Measurements from ENCODE around the gene SFXN3.

SFXN3 gene

GRCh38 chr10:101055411-101055810, 24.4 kb downstream of the SFXN3 start:
- DNase-seq (ENCODE audit: insufficient read length), result no peak
- TF ChIP-seq POLR2AphosphoS5 (IDR thresholded peaks at IDR 0.05; ENCODE audit: low read depth, low read length) (no peak), TAF1 (IDR thresholded peaks at IDR 0.05; ENCODE audit: borderline replicate concordance, low read depth, low read length) (no peak), POLR2A (IDR thresholded peaks at IDR 0.05; ENCODE audit: low read depth, low read length) (no peak)
- FAIRE-seq, result no peak

GRCh38 chr10:101056365-101057151, 25.5 kb downstream of the SFXN3 start:
- FAIRE-seq (no peak), DNase-seq (ENCODE audit: insufficient read length) (no peak)
- TF ChIP-seq POLR2A (IDR thresholded peaks at IDR 0.05; ENCODE audit: low read depth, low read length) (no peak), TAF1 (IDR thresholded peaks at IDR 0.05; ENCODE audit: borderline replicate concordance, low read depth, low read length) (no peak), POLR2AphosphoS5 (IDR thresholded peaks at IDR 0.05; ENCODE audit: low read depth, low read length) (no peak)

- FAIRE-seq (peak; percentile 77), DNase-seq (ENCODE audit: insufficient read length) (no peak)
- TF ChIP-seq TAF1 (IDR thresholded peaks at IDR 0.05; ENCODE audit: borderline replicate concordance, low read depth, low read length) (0 out of 2 replicates have a peak, but pooled peaks have one; percentile 17), POLR2AphosphoS5 (IDR thresholded peaks at IDR 0.05; ENCODE audit: low read depth, low read length) (no peak), POLR2A (IDR thresholded peaks at IDR 0.05; ENCODE audit: low read depth, low read length) (peak; percentile 62; the same call in 1 of the 2 replicates)
These were observed 29.3 kb downstream of the SFXN3 start for GRCh38 chr10:101060036-101060950.

DNA sequence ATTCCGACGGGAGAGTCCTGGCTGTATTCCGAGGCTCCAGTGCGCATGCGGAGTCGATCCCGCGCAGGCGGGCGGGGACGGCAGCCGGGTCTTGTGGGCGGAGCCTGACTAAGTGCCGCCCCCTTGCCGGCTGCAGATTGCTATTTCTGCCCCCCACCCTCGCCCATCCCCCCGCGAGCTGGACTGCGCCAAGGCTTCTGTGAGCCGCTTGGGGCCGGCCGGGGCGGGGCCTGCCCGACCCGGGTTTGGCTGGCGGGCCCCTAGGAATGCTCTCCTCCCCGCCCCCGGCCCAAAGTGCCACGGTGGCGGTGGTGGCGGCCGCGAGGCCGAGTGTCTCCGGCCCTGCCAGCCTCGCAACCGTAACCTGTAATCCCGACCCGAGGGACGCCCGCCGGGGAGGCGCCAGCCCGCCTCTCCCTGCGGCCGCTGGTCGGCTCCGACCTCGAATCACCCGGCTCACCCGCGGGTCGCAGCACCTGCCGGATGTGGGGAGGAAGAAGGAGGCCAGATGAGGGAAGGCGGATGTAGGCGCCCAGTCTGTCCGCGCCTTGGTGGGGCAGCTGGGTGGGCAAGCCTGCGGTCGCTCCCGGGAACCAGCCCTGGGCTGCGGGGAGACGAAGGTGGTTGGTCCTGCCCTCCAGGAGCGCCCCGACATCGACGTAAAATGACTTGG, 30.1 kb downstream of the SFXN3 start:
- TF ChIP-seq TAF1 (IDR thresholded peaks at IDR 0.05; ENCODE audit: borderline replicate concordance, low read depth, low read length) (peak; percentile 16; the same call in 1 of the 2 replicates), POLR2AphosphoS5 (IDR thresholded peaks at IDR 0.05; ENCODE audit: low read depth, low read length) (no peak; the same call in 1 of the 2 replicates)
- FAIRE-seq (peak; percentile 91), DNase-seq (ENCODE audit: insufficient read length) (peak; percentile 92)

DNA sequence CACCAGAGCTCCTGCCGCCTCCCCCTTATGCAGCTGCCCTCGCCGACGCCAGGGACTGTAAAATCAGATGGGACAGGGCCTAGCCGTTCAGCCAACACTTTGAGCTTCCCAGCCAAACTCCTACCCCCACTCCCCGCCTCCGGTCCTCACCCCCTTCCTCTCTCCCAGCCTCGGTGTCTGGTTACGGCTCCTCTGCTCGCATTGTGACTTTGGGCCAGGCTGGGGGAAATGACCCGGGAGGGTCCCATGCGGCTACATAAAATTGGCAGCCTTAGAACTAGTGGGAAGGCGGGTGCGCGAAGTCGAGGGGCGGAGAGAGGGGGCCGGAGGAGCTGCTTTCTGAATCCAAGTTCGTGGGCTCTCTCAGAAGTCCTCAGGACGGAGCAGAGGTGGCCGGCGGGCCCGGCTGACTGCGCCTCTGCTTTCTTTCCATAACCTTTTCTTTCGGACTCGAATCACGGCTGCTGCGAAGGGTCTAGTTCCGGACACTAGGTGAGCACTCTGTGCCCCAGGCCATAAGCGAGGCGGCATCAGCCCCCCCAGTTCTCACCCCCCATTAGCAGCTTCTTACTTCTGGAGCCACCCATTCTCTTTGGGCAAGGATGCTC, 30.7 kb downstream of the SFXN3 start, which contains the start of gene KAZALD1:
Gene KAZALD1 (plus strand): TSS at position 366 of the 608 bp plus-strand sequence. CDS start 604 bp downstream, outside the sequence.
- DNase-seq (ENCODE audit: insufficient read length) (no peak), FAIRE-seq (no peak)
- TF ChIP-seq POLR2AphosphoS5 (IDR thresholded peaks at IDR 0.05; ENCODE audit: low read depth, low read length), result no peak

- DNase-seq (ENCODE audit: insufficient read length) (peak; percentile 61), FAIRE-seq (peak; percentile 70)
- TF ChIP-seq TAF1 (IDR thresholded peaks at IDR 0.05; ENCODE audit: borderline replicate concordance, low read depth, low read length) (no peak), POLR2A (IDR thresholded peaks at IDR 0.05; ENCODE audit: low read depth, low read length) (no peak), POLR2AphosphoS5 (IDR thresholded peaks at IDR 0.05; ENCODE audit: low read depth, low read length) (no peak)
These were observed 31.4 kb downstream of the SFXN3 start for GRCh38 chr10:101062232-101063049.

DNA sequence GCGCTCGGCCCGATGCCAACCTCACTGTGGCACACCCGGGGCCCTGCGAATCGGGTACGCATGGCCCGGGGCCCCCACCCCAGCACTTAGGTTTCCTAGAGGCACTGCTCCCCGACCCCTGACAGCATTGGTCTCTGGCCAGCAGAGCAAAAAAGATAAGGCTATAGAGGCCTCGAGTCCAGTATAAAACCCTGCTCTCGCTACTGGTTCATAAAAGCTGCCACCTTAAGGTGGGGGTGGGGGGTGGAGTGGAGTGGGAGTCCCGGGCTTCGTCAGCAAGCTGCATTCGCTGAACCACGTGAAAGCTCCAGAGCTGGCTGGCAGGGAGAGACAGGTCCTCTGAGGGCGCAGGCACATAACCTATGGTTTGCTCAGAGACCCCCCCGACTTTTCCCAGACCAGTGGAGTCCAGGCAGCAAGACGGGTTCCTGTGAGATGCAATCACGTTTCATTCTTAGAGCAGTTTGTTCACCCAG, 32.1 kb downstream of the SFXN3 start:
- TF ChIP-seq POLR2AphosphoS5 (IDR thresholded peaks at IDR 0.05; ENCODE audit: low read depth, low read length) (no peak), TAF1 (IDR thresholded peaks at IDR 0.05; ENCODE audit: borderline replicate concordance, low read depth, low read length) (no peak), POLR2A (IDR thresholded peaks at IDR 0.05; ENCODE audit: low read depth, low read length) (no peak)
- FAIRE-seq (no peak), DNase-seq (ENCODE audit: insufficient read length) (no peak)

- FAIRE-seq (no peak), DNase-seq (ENCODE audit: insufficient read length) (no peak)
- TF ChIP-seq TAF1 (IDR thresholded peaks at IDR 0.05; ENCODE audit: borderline replicate concordance, low read depth, low read length), result no peak
- TF ChIP-seq POLR2A (IDR thresholded peaks at IDR 0.05; ENCODE audit: low read depth, low read length), result no peak
- no peak for TF ChIP-seq POLR2AphosphoS5 (IDR thresholded peaks at IDR 0.05; ENCODE audit: low read depth, low read length)
These were observed 32.7 kb downstream of the SFXN3 start for GRCh38 chr10:101063548-101064414.

GRCh38 chr10:101064415-101065030, 33.5 kb downstream of the SFXN3 start:
- DNase-seq (ENCODE audit: insufficient read length) (no peak), FAIRE-seq (no peak)
- no peak for TF ChIP-seq POLR2AphosphoS5 (IDR thresholded peaks at IDR 0.05; ENCODE audit: low read depth, low read length)
- TF ChIP-seq POLR2A (IDR thresholded peaks at IDR 0.05; ENCODE audit: low read depth, low read length), result no peak
- TF ChIP-seq TAF1 (IDR thresholded peaks at IDR 0.05; ENCODE audit: borderline replicate concordance, low read depth, low read length), result no peak
